Epithelial cell of proximal tubule (primary cell): Measurements from ENCODE around the gene FAM9B. TPM values are rescaled to one million over a fixed set of nuclear protein-coding genes. Genes with fewer than 3 reads are reported as not detected.

Experiments used
- DNase-seq: peaks from one replicate; pipeline ENCODE4 v3.0.0-alpha.2; 2011; ENCODE audit warnings: low read depth
- H3K4me3 ChIP-seq: 2 replicates; pipeline ENCODE4 v1.5.1; 2011; ENCODE audit warnings: low read depth, mild to moderate bottlenecking, low read length
- total RNA-seq: library from RNA; depleted of rRNA; stranded (reverse); fragments of >200 nt; gene quantifications from 2 replicates; pipeline ENCODE4 v1.2.3, GENCODE V29; 2015
- TF ChIP-seq, protein P1 (sequence below): conservative IDR thresholded peaks from 2 replicates; pipeline ENCODE4 v1.5.1; 2012; ENCODE audit warnings: low read depth, mild to moderate bottlenecking, low read length

Gene FAM9B
- total RNA-seq, 1 donor from 2014 or later = not detected

DNA sequence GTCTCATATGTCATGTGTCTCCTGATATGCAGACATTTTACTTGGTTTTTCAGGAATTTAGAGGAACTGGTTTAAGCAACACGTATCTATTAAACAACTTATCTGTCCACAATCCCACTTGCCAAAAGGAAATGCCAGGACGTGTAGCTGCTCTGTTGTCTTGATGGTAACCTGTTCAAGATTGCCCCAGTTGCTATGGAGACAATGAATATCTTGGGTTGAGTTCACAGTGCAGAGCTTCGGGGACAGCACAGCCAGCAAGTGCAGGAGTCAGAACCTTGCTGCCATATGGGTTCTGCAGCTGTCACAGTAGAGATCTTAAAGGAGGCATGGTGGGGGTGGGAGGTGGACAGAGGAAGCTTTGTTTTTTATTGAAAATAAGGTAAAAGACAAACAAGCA lies 28.7 kb upstream of the FAM9B start:
- no peak overlapping the region for H3K4me3 ChIP-seq
- TF ChIP-seq, protein P1, sequence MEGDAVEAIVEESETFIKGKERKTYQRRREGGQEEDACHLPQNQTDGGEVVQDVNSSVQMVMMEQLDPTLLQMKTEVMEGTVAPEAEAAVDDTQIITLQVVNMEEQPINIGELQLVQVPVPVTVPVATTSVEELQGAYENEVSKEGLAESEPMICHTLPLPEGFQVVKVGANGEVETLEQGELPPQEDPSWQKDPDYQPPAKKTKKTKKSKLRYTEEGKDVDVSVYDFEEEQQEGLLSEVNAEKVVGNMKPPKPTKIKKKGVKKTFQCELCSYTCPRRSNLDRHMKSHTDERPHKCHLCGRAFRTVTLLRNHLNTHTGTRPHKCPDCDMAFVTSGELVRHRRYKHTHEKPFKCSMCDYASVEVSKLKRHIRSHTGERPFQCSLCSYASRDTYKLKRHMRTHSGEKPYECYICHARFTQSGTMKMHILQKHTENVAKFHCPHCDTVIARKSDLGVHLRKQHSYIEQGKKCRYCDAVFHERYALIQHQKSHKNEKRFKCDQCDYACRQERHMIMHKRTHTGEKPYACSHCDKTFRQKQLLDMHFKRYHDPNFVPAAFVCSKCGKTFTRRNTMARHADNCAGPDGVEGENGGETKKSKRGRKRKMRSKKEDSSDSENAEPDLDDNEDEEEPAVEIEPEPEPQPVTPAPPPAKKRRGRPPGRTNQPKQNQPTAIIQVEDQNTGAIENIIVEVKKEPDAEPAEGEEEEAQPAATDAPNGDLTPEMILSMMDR = no peak

DNA sequence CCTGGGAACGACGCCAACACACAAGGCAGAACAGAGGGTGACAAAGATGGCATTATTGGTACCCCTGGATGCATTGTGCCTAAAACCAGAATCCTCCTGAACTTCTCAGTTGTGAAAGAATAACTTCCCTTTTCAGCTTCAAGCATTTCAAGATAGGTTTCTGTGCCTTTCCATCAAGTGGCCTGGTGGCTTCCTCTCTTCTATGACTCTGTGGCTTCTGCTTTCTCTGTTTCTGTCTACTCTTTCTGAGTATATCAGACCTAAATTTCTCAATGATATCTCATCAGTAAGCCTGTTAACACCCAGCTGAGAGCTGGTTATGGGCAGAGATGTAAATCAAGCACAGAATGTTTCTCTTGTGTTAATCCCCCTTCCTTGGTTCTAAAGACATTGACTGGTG lies 21.4 kb upstream of the FAM9B start:
- DNase-seq = no peak
- H3K4me3 ChIP-seq = no peak overlapping the region
- TF ChIP-seq, protein P1 = no peak

More for the DNA sequence above, 28.7 kb upstream of the FAM9B start:
- no peak for DNase-seq

DNA sequence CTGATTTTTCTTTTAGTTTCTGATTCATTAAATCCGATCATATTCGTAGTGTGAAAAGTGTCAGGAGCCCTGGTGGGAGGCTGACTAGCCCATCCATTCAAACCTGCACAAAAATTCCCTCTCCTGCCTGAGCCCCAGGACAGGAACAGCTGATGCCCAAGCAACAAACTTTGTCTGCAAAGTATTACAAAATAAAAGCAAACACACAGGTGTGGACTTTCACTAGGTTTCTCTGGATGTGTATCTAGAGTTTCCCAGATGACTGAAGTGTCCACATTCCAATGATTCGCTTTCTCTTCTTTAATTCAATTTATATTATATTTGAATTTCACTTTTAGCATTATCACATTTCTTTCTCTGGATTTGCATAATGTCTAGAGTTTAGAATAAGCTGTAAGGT lies 18.2 kb upstream of the FAM9B start:
- no peak for DNase-seq
- TF ChIP-seq, protein P1 = no peak
- H3K4me3 ChIP-seq = no peak overlapping the region

DNA sequence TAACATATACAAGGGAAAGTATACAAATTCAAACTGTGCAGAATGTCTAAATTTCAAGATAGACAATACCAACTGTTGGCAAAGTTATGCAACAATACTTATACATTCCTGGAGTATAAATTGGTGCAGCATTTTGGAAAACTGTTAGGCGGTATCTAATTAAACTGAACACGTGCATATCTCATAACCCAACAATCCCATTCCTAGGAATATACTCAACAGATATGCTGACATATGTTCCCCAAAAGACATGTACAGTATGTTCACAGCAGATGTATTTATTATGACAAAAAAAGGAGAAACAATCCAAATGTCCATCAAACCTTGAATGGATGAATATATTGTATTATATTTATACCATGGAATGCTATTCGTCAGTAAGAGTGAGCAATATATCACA lies 16.4 kb upstream of the FAM9B start:
- no peak overlapping the region for H3K4me3 ChIP-seq
- TF ChIP-seq, protein P1 = no peak
- DNase-seq = no peak

DNA sequence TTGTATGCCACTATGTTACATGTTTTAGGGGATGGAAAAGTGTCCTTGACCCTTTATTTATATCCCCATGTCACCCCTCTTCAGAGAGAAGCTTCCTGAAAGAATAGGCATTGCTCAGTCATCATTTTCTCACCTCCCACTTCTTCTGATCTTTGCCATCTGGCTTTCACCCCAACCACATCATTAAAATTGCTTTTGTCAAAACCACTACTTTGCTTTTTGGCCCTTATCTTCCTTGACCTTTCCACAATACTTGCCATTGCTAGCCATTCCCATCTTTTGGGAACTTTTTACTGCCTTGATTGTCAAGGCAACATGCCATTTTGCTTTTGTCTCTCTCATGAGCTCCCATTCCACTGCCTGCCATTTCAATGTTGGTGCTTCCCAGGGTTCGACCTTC lies 14.9 kb upstream of the FAM9B start:
- TF ChIP-seq, protein P1 = no peak
- DNase-seq = no peak

DNA sequence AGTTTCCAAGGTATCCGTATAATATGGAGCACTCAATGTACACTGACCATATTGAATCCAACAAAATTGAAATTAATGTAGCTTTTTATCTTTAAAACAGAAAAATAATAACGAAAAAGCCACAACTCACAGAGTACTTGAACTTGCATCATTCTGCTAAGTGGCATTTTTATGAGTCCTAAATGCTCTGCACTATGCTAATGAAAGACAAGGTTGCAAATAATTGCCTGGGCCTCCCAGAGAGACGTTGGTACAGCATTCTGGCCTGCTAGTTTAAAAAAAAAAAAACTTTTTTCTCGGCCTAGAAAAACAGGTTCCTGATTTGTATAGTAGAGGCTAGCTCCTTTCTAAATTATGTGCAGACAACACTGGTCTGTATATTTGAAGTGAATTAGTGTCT lies 4.3 kb upstream of the FAM9B start:
- TF ChIP-seq, protein P1 = no peak
- no peak overlapping the region for H3K4me3 ChIP-seq
- DNase-seq = no peak

More for the DNA sequence above, 14.9 kb upstream of the FAM9B start:
- H3K4me3 ChIP-seq = no peak overlapping the region

DNA sequence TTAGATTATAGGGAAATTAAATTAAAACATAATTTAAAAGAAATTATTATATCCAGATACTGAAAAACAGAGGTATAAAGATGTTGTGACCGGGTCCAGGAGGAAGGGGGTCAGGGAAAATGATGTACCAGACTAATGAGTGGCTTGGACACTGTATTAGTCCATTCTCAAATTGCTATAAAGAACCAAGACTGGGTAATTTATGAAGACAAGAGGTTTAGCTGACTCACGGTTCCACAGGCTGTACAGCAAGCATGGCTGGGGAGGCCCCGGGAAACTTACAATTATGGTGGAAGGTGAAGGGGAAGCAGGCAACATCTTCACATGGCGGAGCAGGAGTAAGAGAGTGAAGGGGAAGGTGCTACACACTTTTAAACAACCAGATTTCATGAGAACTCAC lies 3.4 kb upstream of the FAM9B start:
- TF ChIP-seq, protein P1 = no peak
- H3K4me3 ChIP-seq = no peak overlapping the region
- DNase-seq = no peak
